HG03060 (cell line): ENCODE results near the gene KCNT1.

Experiments used
- ATAC-seq: cut with Tn5 transposase; IDR thresholded peaks from one replicate; pipeline ENCODE4 v1.9.1; 2021; ENCODE audit warnings: low read depth, moderate number of reproducible peaks; ENCODE audit not compliant: unreplicated experiment

The KCNT1 gene

GRCh38 chr9:135813671-135814290, 111.8 kb downstream of the KCNT1 start:
- ATAC-seq: no peak

- ATAC-seq: no peak
Observed at GRCh38 chr9:135814421-135815095, 112.6 kb downstream of the KCNT1 start.

- no peak for ATAC-seq
Observed at GRCh38 chr9:135815413-135815812, 113.4 kb downstream of the KCNT1 start.

- ATAC-seq: no peak
Observed at GRCh38 chr9:135815830-135816650, 114.1 kb downstream of the KCNT1 start.

GRCh38 chr9:135816651-135816970, 114.6 kb downstream of the KCNT1 start:
- no peak for ATAC-seq

- ATAC-seq: no peak
Observed at GRCh38 chr9:135817951-135818717, 116.1 kb downstream of the KCNT1 start.

- ATAC-seq: no peak
Observed at GRCh38 chr9:135818718-135819475, 116.9 kb downstream of the KCNT1 start.

- ATAC-seq: no peak
Observed at GRCh38 chr9:135819905-135820304, 117.9 kb downstream of the KCNT1 start.

GRCh38 chr9:135820661-135821060, 118.7 kb downstream of the KCNT1 start:
- ATAC-seq: no peak

- ATAC-seq: no peak
Observed at GRCh38 chr9:135821116-135821515, 119.1 kb downstream of the KCNT1 start.

- ATAC-seq: no peak
Observed at GRCh38 chr9:135821733-135822373, 119.9 kb downstream of the KCNT1 start.

- no peak for ATAC-seq
Observed at GRCh38 chr9:135822374-135822755, 120.4 kb downstream of the KCNT1 start.

GRCh38 chr9:135823036-135823435, 121.1 kb downstream of the KCNT1 start:
- no peak for ATAC-seq

- ATAC-seq: no peak
Observed at GRCh38 chr9:135825435-135826187, 123.6 kb downstream of the KCNT1 start.

GRCh38 chr9:135826188-135826545, 124.2 kb downstream of the KCNT1 start:
- ATAC-seq: no peak

GRCh38 chr9:135827301-135827700, 125.3 kb downstream of the KCNT1 start:
- no peak for ATAC-seq

- no peak for ATAC-seq
Observed at GRCh38 chr9:135827866-135828580, 126.0 kb downstream of the KCNT1 start.

- no peak for ATAC-seq
Observed at GRCh38 chr9:135828656-135829055, 126.7 kb downstream of the KCNT1 start.

GRCh38 chr9:135830496-135830895, 128.5 kb downstream of the KCNT1 start:
- no peak for ATAC-seq
